HG03521 (cell line): ENCODE data around the gene CACNA1F.
A peak's percentile ranks its signal among the peaks of the same experiment; 100 is the strongest.

Experiments used
- ATAC-seq: cut with Tn5 transposase; IDR thresholded peaks from one replicate; pipeline ENCODE4 v1.9.1; 2021; ENCODE audit warnings: mild to moderate bottlenecking, moderate library complexity; ENCODE audit not compliant: unreplicated experiment

The CACNA1F gene

GRCh38 chrX:49231333-49232000, 1.7 kb downstream of the CACNA1F start:
- ATAC-seq = no peak

- ATAC-seq = peak; percentile 62
Measured at GRCh38 chrX:49230500-49231232, 2.5 kb downstream of the CACNA1F start.

DNA sequence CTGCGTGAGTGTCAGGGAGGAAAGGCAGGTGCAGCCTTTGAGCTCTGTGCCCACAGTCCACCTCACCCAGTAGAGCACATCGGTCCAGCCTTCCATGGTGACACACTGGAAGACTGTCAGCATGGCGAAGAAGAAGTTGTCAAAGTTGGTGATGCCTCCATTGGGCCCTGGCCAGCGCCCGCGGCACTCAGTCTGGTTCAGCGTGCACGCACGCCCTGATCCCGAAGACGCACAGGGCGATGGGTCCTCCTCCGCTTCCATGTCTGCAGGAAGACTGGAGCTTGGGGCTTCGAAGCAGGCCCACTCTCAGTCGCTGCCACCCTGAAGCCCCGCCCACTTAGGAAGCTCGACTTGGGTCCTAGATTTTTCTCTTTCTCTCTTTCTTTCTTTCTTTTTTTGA, 5.0 kb downstream of the CACNA1F start:
- ATAC-seq = no peak

- ATAC-seq = no peak
Measured at GRCh38 chrX:49227726-49228125, 5.4 kb downstream of the CACNA1F start.

- no peak for ATAC-seq
Measured at GRCh38 chrX:49226946-49227345, 6.2 kb downstream of the CACNA1F start.

DNA sequence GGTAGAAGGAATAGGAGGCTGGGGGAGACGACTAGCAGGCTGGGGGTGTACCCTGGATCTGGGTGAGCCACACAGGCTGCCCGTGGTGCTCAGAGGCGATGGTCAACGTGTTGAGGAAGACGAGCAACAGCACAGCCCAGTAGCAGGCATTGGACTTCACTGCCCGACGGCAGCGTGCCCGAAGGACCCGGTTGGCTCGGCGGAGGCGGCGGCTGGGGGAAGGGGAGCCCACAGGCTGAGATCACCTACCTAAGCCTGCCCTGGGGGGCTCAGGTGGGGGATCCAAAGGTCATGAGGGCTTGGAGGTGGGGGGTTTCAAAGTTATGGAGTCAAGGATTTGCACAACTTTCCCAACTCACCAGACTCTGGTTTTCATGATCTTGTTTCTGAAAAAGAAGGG, 7.3 kb downstream of the CACNA1F start:
- ATAC-seq = no peak

DNA sequence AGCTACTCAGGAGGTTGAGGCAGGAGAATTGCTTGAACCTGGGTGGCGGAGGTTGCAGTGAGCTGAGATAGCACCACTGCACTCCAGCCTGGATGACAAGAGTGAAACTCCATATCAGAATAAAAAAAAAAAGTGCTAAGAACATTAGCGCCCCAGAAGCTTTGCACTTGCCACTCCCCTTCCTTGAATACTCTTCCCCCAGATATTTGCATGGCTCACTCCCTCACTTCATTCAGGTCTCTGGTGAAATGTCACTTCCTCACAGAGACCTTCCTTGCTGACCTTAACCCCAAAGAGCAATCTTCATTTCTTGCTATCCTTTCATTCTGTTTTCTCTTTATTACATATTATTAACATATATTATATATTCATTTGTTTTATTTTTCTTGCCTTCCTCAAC, 11.3 kb downstream of the CACNA1F start:
- no peak for ATAC-seq

DNA sequence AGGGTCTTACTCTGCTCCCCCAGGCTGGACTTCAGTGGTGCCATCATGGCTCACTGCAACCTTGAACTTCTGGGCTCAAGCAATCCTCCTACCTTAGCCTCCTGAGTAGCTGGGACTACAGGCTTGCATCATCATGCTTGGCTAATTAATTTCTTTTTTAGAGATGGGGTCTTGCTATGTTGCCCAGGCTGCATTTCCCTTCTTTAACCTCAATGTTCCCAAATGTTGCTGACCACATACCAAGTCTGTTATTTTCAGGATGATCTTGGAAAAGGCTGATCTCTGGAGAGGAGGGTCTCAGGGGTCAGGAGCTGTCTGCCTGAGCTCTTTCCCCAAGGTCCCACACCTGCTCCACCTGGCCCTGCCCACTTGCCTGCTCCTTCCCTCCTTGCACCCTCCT, 13.0 kb downstream of the CACNA1F start:
- no peak for ATAC-seq

DNA sequence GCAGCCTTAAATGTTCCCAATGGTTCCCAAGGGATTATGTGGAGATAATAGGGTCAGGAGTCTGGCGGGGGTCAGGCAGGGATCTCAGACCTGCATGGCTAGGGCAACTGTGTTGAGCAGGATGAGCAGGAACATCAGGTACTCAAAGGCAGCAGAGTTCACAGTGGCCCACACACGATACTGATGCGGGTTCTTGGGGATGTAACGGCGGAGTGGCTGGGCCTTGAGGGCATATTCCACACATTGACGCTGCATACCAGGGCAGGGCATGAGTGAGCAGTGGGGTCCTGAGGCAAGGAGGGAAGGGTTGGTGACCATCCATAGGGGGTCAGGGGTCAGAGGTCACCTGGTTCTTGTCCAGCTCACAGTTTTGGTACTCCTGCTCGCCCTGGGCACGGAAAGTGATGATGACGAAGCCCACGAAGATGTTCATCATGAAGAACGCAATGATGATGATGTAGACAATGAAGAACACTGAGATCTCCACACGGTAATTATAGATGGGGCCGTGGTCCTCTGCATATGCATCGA, 18.1 kb downstream of the CACNA1F start:
- no peak for ATAC-seq

DNA sequence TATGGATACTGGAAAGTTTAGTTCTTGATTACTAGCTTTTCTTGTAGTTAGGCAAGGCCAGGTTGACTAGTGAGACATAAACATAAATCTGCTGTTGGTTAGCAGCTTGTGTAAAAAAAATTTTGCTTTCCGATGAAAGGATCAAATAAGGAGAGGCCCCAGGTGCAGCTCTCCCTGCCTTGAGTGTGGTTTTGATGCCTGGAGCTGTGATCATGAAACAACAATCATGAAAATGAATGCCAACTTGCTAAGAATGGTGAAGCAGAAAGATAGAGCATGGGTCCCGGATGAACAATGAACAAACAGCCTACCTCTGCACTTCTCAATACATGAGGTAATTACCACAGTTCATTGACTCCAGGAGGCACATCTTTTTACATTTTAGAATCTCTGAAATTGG, 18.7 kb downstream of the CACNA1F start:
- ATAC-seq = no peak

GRCh38 chrX:49212861-49213260, 20.3 kb downstream of the CACNA1F start:
- ATAC-seq = no peak

GRCh38 chrX:49212209-49212608, 20.9 kb downstream of the CACNA1F start:
- no peak for ATAC-seq

DNA sequence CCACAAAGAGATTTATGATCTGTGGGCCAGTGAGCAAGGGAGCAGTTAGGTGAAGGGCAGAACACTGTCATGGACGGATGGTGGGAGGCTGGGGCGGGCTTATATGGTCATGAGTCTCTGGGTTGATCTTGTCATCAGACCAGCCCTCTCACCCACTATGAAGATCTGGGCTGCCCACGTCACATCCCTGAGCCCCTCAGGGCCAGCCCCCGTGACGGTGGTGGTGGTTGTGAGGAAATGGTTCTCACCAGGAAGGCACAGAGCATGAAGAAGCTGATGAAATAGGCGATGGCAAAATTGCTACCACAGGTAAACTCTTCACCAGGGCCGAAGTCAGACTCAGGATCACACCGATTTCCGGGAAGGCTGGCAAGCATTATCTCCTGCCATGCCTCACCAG, 22.1 kb downstream of the CACNA1F start:
- no peak for ATAC-seq

DNA sequence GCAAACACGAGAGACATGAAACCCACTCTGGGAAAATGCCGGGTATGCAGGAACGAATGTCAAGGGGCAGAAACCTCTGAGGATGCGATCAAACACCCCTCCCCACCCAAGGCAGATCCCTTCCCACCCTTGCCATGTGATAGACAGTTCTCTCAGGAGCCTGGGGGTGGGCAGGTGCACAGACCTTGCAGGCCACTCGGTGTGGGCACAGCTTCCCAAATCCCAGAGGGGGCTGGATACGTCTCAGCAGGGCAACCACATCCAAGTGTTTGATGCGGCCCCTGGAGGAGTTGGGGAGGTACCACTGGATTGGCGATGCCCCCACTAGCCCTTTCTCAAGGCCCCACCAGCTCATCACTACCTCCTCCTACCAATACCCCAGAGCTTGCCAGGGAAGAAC, 22.7 kb downstream of the CACNA1F start:
- ATAC-seq = no peak

DNA sequence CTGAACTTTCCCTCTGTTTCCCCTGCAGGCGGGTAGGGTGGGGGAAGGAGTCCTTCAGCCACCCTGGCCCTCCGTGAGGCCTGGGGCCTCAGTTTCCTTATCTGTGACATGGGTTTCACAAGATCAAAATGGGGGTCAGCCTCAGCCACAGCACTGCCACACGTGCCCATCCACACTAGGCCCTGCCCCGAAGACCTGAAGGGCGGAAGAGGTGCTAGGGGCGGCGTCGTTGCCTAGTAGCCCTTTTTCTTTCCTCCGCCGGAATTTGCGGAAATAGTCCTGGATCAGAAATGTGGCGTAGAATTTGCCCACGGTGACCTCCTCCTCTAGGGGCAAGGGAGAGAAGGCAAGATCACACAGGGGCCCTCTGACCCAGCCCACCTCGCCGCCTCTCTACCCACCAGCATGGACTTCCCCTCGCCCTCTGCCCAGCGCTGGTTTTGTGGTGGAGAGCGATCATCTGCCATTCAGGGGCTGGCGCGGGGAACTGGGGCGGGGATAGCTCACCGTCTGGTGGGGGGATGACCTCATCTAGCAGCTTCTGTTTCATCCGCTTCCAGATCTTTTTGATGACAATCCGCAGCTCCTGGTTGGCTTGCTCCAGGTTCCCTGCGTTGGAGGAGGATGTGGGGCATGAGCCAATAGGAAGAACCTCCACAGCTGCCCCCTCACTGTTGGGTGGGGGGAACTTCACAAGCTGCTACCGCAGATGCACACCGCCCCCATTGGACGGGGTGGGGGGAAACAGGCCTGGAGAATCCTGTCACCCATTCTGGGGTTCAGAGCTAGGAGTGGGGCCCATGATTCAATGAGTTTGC, 23.5 kb downstream of the CACNA1F start:
- no peak for ATAC-seq

DNA sequence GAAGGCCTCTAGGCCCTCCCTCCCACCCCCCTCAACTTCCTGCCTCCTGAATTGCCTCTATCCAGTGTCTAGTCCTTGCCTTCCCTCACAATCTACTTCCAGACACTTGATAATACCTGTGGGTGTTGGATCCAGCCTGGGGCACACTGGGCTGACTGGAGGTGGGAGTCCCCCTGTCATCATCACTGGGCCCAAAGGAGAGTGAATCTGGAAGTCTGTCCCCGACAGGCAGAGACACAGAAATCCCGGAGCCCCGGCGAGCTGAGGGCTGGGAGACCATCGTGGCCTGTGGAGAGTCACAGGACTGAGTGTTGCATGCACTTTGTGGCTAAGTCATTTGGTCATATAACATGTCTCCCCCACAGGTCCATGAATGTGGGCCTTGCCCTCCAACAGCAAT, 24.7 kb downstream of the CACNA1F start:
- ATAC-seq = no peak

GRCh38 chrX:49206543-49206942, 26.6 kb downstream of the CACNA1F start:
- no peak for ATAC-seq

DNA sequence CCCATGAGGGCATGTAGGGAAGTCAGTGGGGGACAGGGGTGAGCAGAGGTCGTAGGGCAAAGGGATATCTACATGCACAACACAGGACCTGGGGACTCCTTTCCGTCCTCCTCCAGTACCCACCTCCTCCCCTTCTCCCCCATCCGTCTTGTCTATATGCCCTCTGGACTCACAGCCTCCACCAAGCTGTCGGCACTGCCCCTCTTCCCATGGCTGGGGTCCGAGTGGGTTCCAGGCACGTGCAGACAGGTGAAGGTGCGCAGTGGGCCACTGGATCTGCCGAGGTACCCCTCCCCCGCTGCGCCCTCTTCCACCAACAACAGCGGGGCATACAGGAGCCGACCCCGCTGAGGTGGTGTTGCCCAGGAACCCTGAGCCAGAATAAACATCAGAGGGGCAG, 27.7 kb downstream of the CACNA1F start:
- no peak for ATAC-seq

DNA sequence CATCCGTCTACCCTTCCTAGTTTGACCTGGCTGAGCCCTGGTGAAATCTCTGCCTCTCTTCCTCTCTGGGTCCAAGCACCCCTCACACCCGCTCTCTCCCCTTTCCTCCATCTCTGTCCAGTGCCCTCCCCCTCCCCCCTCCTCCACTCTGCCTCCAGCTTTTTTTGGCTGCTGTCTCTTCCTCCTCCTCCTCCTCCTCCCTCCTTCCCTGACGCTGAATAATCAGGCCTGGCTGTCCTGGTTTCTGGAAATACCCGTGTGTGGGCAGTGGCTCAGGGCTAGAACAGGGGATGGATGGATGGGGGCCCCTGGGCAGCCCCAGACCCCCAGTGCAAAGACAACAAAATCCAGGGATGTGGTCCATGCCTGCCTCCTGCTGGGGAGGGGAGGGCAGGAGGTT, 28.4 kb downstream of the CACNA1F start:
- no peak for ATAC-seq

DNA sequence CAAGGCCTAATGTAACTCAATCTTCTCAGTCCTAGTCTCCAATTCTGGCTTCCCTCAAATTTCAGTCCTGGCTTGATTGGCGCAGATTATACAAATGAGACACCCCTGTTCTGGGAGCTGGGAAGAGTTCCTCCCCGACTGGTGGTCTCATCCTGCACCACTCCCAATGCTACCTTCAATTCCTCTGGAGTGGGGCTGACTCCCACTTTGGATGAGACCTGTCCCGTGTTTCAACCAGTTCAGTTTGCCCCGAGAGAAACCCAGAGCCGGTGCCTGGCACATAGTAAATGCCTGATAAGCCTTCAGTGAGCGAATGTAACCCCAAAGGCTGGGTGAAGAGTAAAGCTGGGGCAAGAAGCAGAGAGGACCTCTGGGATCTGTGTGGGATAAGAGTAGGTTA, 29.1 kb downstream of the CACNA1F start:
- no peak for ATAC-seq

GRCh38 chrX:49203536-49203935, 29.6 kb downstream of the CACNA1F start:
- ATAC-seq = no peak

DNA sequence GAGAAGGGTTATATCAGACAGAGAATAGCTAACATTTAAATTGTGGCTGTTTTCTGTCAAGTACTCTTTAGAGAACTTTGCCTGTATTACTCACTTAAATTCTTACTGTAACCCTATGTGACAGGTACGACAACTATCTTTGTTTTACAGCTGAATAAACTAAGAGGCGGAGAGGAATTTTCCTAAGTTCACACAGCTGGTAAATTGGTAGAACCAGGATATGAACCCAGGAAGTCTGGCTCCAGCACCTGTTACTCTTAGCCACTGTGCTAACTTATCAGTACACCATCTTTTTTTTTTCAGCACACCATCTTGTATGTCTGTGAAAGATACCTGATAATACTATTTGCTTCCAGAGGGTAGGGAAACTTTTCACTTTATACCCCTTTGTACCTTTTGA, 31.1 kb downstream of the CACNA1F start:
- no peak for ATAC-seq
